SK-N-DZ (cell line): ENCODE data around the gene TMCO6.
A peak's percentile ranks its signal among the peaks of the same experiment; 100 is the strongest.
"Not testable (repeated sequence)": the region's sequence is repeated elsewhere in the genome, so short reads cannot be mapped to it uniquely, and the experiment has no call there.

Experiments
- DNase-seq: peaks from one replicate; pipeline ENCODE4 v3.0.0-alpha.2; 2015; ENCODE audit warnings: low spot score

The TMCO6 gene

DNA sequence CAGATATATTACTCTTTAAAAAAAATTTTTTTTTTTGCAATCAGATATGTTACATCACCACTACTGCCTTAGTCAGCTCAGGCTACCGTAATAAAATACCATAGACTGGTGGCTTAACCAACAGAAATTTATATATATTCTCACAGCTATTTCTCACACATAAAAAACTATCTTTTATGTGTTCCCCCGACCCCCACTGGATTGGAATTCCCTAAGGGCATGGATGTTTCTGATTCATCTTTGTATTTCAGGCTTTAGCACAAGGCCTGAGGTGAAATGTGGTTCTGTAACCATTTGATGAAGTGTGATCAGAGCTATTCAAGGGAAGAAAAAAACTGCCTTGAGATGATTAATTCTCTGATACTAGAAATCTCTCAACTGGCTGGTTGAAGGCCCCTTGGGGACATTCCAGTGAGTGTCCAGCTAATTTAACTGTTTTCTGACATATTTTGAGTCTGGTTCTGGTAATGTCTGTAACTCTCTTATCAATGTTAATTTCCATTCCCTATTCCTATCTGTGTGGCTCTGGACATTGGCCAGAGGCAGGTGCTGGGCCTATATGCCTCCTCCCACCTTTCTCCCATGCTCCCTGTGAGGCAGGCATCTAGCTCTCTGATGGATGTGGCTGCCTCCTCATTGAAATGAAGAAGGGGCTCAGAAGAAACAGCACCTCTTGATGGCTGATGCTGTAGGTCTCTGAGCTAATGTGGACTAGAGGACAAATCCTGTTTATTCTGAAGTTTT is 8.8 kb upstream of the TMCO6 start:
- DNase-seq, result no peak

DNA sequence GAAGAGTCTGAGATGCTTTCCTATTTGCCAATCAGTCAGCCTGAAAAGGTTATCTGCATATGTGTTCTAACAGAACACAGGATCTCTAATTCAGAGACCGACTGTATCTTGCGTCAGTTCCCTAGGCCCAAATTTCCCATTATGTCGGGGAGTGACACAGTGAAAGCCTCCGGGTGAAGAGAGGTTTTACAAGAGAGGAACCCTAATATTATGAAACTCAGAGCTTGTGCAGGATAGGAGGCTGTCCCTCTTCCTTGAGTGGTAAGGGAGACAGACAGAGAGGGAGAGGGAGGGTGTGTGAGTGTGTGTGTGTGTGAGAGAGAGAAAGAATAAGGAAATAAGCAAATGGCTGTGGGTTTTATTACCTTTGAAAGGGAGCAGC is 8.2 kb upstream of the TMCO6 start:
- DNase-seq, result no peak

- DNase-seq, result no peak
Observed at GRCh38 chr5:140631831-140632365, 7.4 kb upstream of the TMCO6 start.

DNA sequence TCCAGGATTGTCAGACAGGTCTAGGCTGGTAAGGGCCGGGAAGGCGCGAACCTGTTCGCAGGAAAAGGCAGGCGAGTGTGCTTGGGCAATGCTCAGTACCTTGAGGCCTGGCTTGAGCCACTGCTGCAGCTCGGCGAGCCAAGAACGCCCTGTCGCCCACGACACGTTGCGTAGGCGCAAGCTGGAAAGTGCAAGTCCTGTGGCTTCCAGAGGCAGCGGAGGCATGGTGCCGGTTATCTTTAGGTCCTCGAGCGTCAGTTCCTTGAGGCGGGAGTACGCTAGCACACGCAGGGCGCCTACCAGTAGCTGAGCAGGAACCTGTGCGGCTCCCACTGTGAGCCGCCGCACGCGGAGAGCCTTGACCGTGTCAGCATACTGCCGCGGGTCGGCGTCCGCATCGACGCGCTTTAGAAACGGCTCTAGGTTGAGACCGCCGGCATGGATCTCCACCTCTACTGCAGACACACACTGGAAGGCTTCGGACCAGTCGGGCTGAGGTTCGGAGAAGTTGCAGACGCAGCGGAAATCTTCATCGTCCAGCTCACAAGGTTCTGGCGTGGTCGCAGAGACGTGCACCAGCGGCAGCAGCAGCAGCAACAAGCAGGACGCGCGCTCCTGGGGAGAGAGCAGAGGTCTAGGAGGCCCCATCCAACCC is 6.8 kb upstream of the TMCO6 start:
- peak; percentile 50 for DNase-seq

DNA sequence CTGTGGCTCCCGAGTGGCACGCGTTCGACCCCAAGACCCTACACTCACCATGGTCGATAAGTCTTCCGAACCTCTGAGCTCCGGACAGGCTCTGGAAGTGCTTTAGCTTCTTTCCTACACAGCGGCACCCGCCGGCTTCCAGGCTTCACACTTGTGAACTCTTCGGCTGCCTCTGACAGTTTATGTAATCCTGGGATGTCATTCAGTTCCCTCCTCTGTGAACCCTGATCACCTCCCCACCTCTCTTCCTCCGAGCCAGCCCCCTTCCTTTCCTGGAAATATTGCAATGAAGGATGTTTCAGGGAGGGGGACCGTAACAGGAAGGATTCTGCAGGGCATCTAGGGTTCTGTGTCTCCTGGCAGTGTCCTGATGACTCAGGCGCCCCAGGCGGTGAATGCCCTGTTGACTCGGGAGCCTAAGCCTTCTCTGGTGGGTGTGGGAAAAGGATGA is 6.2 kb upstream of the TMCO6 start, which contains the start of gene CD14:
TSS of gene CD14 (minus strand) at position 155 of the 451 bp plus-strand sequence. CDS start at position 51, 104 bp downstream.
- peak; percentile 57 for DNase-seq

DNA sequence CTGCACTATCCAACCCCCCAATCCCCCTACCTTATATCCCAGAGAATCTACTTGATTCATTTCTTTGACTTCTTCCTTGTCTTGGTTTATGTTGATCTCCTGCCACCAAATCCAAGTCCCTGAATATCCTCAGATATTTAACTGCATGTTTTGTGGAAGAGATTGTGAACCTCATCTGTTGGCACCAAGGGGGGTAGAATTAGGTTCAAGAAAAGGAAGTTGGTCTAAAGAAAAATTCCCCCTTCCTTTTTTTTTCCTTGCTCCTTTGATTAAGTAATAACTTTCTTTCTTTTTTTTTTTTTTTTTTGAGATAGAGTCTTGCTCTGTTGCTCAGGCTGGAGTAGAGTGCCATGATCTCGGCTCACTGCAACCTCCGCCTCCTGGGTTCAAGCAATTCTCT is 5.8 kb upstream of the TMCO6 start:
- DNase-seq, result no peak

- no peak for DNase-seq
Observed at GRCh38 chr5:140634103-140634502, 5.1 kb upstream of the TMCO6 start.

DNA sequence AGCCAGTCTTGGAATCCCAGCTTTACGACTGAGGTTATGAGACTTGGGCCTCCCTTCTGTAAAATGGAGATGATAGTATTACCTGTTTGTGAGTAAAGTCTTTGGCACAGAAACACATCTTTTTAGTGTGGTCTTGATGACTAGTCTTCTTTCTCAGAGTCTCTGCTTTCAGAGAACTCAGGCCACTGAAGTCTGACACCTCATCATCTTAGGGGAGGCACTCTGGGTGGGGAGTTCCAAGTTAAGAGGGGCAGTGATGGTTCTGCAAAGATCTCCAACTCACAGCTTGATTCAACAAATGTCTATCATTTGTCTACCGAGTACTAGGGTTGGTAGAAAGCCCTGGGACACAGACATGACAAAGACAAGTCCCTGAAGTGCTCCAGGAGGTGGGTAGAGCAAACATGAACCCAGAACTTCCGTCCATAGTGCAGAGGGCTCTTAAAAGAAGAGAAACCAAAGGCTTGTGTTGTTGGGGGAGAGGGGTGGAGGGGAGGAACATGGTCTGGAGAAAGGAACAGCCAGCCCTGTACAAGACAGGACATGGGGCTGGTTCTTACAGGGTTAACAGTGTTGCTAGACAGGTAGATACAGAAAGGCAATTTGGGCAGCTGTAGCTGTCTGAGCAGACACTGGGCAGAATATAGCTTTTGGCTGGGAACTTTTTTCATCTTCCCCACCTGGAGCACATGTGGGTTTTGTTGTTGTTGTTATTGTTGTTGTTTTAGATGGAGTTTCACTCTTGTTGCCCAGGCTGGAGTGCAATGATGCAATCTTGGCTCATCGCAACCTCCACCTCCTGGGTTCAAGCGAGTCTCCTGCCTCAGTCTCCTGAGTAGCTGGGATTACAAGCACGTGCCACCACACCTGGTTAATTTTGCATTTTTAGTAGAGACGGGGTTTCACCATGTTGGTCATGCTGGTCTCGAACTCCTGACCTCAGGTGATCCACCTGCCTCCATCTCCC is 3.7 kb upstream of the TMCO6 start:
- DNase-seq, result no peak

DNA sequence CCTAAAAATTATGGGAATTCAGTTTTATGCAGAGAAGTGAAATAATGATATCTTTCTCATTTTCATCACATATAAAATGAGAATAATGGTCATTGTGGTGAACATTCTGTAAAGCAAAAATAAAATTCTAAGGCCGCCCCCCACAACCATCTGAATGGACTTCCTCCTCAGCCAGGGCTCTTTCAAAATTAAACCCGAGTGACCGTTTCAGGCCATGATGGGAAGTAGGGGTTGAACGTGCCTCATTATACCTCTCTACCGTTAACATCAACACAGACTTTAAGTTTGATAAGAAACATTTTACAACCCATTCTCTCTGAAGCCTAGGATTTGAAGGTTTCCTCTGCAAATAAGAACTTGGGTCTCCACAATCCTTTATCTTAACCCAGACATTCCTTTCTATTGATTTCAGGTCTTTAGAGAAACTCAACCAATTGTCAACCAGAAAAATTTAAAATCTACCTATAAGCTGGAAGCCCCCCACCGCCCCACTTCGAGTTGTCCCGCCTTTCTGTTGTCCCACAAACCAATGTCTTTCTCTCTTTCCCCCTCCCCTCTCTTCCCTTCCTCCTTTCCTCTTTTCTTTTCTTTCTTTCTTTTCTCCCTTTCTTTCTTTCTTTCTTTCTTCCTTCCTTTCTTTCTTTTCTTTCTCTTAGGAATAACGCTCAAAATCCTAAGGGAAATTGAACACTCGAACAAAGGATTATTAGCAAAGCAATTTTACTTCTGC is 1.7 kb upstream of the TMCO6 start:
- DNase-seq, result no peak

GRCh38 chr5:140638898-140639147 is 428 bp upstream of the TMCO6 start:
- DNase-seq, result not testable (repeated sequence)

- no peak for DNase-seq
Observed at GRCh38 chr5:140641716-140642115, 2.5 kb downstream of the TMCO6 start.

DNA sequence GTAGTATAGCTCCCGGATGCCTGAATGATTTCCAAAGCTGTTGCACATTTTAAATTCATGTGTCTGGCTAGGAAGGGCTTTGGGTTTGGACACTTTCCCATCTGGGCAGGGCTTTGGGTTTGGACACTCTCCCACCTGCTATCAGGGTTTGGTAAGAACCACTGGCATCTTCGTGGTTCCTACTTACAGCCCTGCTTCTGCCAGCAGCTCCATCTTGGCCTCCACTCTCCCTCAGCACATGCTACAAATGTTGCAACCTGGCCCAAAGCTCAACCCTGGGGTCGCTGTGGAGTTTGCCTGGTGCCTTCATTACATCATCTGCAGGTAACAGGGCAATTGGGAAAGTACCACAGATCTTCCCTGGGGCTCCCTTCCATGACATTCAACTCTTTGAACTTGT is 3.5 kb downstream of the TMCO6 start:
- no peak for DNase-seq

DNA sequence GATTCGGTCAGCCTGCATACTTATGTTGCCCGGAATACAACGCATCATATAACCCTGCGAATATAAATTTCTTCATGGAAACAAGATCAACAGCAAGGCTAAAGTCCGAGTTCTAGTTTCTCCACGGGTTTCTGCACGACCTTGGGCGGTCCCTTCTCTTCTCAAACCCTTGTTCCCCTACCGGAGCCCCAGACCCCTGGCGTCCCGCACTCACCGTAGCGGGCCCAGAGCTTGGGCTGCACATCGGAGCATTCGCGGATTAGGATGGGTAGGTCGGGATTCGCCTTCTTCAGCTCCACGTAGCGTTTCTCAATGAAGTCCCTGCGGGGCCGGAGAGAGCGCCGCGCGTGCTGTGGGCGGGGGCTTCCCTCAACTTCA is 7.8 kb downstream of the TMCO6 start:
- no peak for DNase-seq

DNA sequence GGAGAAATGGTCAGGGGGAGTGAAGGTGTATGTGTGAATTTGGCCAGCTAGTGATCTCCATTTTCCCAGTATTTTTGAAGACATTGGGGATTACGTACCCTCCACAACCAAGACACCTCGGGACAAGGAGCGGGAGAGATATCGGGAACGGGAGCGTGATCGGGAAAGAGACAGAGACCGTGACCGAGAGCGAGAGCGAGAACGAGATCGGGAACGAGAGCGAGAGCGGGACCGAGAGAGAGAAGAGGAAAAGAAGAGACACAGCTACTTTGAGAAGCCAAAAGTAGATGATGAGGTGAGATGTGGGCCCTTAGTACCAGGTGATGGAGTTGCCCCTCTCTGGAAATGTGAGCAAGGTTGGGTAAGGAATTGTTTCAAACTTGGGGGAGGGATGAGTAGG is 19.6 kb downstream of the TMCO6 start:
- no peak for DNase-seq

- not testable (repeated sequence) for DNase-seq
Observed at GRCh38 chr5:140660371-140660770, 21.1 kb downstream of the TMCO6 start.

GRCh38 chr5:140664030-140664358 is 24.7 kb downstream of the TMCO6 start:
- DNase-seq, result no peak

DNA sequence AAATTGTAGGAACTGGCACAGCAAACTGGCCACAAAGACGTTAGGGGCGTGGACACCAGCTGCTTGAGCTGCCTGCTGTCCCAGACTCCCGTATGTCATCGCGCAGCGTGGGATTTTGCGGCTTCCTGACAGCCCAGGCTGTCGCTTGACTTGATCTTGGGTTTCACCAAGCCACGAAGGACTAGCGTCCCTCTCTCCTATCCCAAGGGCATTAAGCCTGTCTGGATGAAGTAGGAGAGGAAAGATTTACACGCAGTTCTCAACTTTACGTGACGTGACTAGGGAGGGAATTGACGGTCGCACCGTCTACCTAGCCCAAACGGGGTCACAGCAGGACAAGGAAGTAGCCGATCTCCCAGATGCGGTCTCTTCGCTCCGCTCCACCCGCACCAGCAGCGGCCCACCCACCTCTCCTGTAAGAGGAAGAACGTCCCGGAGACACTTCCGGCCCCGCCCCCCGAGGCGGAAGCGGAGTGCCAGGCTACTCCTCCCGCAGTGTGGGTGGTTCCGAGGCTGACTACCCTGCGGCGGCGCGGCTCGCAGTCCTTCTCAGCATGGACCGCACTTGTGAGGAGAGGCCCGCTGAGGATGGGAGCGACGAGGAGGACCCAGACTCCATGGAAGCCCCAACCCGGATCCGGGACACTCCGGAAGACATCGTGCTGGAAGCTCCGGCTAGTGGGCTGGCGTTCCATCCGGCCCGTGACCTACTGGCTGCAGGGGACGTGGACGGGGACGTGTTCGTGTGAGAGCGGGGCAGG is 25.3 kb downstream of the TMCO6 start, which contains the start of gene WDR55:
TSS of gene WDR55 (plus strand) at position 546 of the 761 bp plus-strand sequence. CDS start at position 555, 9 bp downstream.
- DNase-seq, result peak; percentile 96

DNA sequence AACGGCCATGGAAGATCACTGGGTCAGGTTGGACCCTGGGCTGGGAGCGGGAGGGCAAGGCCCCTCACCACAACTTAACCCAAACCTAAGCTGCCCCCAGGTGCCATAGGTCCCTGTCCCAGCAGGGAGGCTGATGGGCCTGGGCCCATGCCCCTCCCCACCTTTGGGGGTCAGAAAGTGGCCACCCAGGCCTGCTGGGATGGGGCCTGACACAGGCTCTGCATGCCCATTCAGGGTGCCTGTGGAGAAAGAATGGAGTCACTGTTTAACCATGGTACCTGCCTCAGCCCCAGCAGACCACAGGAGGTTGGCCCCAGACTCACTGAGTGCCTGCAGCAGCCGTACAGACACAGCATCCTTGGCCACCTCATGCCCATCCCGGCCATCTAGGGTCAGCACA is 31.8 kb downstream of the TMCO6 start:
- not testable (repeated sequence) for DNase-seq

DNA sequence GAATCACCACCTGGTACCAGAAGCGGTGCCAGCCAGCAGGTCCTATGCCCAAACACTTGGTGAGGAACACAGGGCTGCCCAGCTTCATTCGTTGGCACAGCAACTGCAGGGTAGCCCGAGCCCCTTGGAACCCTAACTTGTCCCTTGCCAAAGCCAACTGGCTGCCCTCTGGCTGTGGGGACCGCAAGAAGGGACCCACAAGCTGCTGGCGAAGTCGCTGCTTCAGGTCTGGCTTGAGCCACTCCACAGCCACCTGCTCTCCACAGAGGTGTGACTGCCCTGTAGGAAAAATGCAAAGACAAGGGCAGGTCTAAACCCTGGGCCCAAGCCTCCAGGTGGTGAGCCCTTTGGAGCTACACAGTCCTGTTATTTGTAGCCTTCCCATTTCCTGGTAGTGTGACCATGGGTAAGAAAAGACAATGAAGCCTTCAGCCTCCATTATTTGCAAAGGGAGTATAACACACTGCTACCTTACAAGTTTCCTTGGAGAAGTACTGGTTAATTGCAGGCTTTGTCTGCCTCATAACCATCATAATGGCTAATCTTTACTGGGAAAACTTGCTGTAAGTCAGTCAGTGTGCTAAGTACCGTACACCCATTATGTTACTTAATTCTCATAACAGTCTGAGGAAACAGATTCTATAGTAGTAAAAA is 32.3 kb downstream of the TMCO6 start:
- DNase-seq, result no peak
